Epidermal melanocyte (primary cell): Measurements from ENCODE around the gene PIWIL4.

Experiments
- DNase-seq: peaks from one replicate; pipeline ENCODE4 v3.0.0; 2011; ENCODE audit warnings: low spot score; ENCODE audit not compliant: insufficient read length

Gene PIWIL4

GRCh38 chr11:94567181-94567670 is at the start of gene PIWIL4:
Gene PIWIL4, plus strand, starts transcription at chr11:94567368. Its CDS starts 151 bp downstream, at chr11:94567519.
- no peak for DNase-seq

- no peak for DNase-seq
Observed at GRCh38 chr11:94518300-94518699, 48.9 kb upstream of the PIWIL4 start.

GRCh38 chr11:94519478-94520084 is 47.6 kb upstream of the PIWIL4 start:
- DNase-seq, result no peak

GRCh38 chr11:94521684-94522083 is 45.5 kb upstream of the PIWIL4 start:
- no peak for DNase-seq

GRCh38 chr11:94524341-94524740 is 42.8 kb upstream of the PIWIL4 start:
- no peak for DNase-seq

GRCh38 chr11:94525546-94526324 is 41.4 kb upstream of the PIWIL4 start:
- DNase-seq, result no peak

GRCh38 chr11:94526645-94527438 is 40.3 kb upstream of the PIWIL4 start:
- no peak for DNase-seq

- no peak for DNase-seq
Observed at GRCh38 chr11:94528551-94528950, 38.6 kb upstream of the PIWIL4 start.

- no peak for DNase-seq
Observed at GRCh38 chr11:94532211-94532610, 35.0 kb upstream of the PIWIL4 start.

GRCh38 chr11:94533206-94533605 is 34.0 kb upstream of the PIWIL4 start:
- DNase-seq, result no peak

GRCh38 chr11:94533696-94534630 is 33.2 kb upstream of the PIWIL4 start:
- no peak for DNase-seq

- no peak for DNase-seq
Observed at GRCh38 chr11:94536386-94536785, 30.8 kb upstream of the PIWIL4 start.

- no peak for DNase-seq
Observed at GRCh38 chr11:94537031-94537600, 30.1 kb upstream of the PIWIL4 start.

- DNase-seq, result no peak
Observed at GRCh38 chr11:94539420-94539819, 27.7 kb upstream of the PIWIL4 start.

- peak; percentile 59 for DNase-seq
Observed at GRCh38 chr11:94543695-94544645, 23.2 kb upstream of the PIWIL4 start, which contains the start of gene FUT4. Gene FUT4, plus strand, starts transcription at chr11:94543921. Its CDS starts 213 bp downstream, at chr11:94544134.

- no peak for DNase-seq
Observed at GRCh38 chr11:94544646-94545263, 22.4 kb upstream of the PIWIL4 start.

GRCh38 chr11:94545264-94546161 is 21.7 kb upstream of the PIWIL4 start:
- no peak for DNase-seq

GRCh38 chr11:94546162-94546470 is 21.1 kb upstream of the PIWIL4 start:
- DNase-seq, result no peak
